Stimulated activated CD4-positive, alpha-beta T cell treated with anti-CD3 and anti-CD28 coated beads, TNF-alpha, amount 100 ng/mL, for 4 hours (primary cell): Measurements from ENCODE around the gene DOCK8.
"Not testable (repeated sequence)": the region's sequence is repeated elsewhere in the genome, so short reads cannot be mapped to it uniquely, and the experiment has no call there.

Experiments
- DNase-seq, 3 experiments: peaks; one replicate each; pipeline ENCODE4 v3.0.0-alpha.2; 2020; ENCODE audit warnings: low read depth in 3 of 3

The DOCK8 gene

DNA sequence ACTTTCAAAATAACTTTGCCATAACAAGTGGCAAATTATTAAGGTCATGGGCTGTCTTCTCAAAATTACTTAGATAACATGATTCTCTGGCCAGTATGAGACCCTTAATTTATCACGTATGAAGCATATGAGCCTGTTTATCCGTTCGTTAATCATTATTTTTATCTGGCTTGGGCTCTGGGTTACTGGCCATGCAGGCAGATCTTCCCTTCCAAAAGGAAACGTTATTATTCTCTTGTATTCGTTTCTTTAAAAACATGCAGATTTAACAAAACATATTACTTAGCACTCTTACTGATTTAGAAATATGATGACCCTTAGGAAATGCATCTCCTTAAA lies 148.6 kb downstream of the DOCK8 start:
- DNase-seq: no peak

DNA sequence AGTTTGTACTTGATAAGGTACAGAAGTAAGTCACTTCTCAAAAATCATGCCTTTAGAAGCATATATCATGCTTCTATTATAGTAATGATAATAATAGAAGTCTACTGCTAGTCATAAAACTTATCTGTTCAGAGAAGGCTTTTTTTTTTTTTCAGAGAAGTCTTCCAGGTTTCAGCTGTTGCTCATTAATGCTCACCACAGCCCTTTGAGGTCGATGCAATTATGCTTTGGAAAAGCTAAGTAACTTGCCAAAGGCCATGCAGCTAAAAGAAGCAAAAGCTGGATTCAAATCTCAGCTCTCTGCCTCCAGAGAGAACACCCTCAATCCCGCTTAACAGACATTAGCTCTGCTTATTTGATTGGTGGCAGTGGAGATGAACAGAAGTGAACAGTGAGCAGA lies 150.8 kb downstream of the DOCK8 start:
- no peak for DNase-seq

DNA sequence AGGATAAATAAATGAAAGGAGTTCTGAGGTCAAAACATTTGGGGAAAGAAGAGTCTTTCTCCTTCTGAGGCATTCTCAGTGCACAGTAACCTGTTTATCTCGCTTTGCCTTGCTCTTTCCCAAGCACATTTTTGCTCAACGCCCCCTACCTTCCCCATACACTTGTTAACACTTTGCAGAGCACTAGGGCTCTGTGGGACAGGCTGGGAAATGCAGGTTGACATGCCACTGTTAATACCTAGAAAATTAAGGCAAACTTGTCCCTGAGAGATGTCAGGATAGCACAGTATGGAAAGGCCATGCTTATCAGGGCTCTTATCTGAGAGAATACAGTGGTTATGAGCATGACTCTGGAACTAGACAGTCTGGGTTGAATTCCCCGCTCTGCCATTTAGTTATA lies 152.0 kb downstream of the DOCK8 start:
- DNase-seq: no peak

DNA sequence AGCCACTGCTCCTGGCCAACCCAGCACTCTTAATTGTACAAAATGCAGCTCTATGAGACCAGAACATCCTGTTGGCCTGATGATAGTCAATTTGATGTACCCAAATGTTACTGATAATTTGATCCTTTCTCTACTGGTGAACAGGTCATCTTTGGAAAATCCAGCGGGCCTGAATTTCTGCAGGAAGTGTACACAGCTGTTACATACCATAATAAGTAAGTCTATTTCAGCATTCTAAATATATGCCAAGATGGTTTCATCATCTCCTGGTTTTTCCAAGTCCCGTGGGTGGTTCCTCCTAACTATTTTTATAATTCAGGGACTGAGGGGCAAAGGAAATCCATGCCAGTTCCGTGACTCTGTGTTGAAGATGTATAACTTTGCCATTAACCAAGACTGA lies 155.4 kb downstream of the DOCK8 start:
- DNase-seq: no peak

DNA sequence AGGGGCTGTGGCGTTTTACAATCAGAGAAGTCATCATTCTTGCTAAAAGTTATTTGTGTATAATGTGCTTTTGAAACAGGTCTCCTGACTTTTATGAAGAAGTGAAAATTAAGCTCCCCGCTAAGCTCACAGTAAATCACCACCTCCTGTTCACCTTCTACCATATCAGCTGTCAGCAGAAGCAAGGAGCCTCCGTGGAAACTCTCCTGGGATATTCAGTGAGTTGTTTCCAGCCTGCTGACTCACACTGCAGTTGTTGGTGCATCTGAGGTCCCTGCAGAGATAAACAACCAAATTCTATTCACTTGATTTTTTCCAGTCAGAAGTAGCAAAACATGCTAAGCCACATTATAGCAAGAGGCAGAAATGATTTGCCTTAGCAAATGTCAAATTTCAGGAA lies 156.7 kb downstream of the DOCK8 start:
- no peak for DNase-seq

DNA sequence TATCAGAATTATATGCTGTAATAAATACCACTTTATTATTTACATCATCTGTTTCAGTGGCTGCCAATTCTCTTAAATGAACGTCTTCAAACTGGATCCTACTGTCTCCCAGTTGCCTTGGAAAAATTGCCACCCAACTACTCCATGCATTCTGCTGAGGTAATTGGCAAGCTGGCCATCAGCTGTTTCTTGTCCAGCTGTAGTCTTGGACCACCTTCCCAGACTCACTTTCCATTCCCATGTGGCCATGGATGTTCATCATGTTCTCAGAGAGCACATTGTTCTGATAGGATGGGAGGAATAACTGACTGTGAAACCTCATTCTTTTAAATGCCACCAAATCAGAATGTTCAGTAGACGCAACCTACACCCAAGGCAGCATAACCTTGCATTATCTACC lies 157.5 kb downstream of the DOCK8 start:
- DNase-seq: no peak

DNA sequence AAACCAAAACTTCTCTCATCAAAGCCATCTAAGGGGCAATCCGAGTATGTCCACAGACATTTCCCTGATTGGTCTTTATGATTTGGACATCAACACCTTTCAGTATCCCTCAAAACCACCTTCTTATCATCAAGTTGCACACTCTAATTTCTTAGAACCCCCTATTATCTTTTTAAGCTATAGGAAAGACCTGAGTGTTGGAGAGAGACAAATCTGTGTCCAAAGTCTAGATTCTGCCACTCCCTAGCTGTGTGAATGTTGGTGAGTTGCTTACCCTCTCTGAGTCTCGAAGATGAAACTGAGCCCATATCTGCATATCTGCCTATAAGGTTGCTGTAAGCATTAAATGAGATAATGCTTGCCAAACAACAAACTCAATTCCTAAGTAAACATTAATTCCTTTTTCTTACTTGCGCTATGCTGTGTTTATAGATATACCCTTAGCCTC lies 159.1 kb downstream of the DOCK8 start:
- no peak for DNase-seq

DNA sequence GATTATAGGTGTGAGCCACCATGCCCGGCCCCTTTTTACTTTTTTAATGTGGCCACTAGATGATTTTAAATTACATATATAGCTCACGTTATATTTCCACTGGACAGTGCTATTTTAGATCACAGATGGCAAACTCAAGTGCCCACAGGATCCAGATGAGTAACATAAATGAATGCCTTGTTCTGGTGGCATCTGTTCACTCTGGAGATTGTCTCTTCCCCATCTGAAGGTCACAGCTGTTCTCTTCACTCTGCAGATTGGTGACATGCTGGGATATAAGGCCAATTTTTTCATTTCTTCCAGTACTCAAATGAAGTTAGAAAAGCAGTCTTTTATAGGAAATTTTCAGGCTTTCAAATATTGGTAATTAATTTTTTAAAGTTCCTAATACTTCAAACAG lies 160.1 kb downstream of the DOCK8 start:
- no peak for DNase-seq

DNA sequence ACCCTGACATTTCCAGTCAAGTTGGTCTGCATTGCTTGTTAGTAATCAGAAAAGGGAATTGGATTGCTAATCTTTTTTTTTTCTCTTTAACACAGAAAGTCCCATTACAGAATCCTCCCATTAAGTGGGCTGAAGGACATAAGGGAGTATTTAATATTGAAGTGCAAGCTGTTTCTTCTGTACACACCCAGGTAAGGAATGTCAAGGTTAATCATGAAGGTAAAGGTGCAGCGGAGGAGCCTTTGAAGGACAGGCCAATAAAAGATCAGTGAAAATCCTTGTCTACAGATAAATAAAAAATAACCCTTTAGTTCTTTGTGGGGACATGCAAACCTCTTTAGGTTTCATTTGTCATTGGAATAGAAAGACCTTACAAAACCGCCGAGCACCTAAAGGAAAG lies 161.4 kb downstream of the DOCK8 start:
- no peak for DNase-seq

DNA sequence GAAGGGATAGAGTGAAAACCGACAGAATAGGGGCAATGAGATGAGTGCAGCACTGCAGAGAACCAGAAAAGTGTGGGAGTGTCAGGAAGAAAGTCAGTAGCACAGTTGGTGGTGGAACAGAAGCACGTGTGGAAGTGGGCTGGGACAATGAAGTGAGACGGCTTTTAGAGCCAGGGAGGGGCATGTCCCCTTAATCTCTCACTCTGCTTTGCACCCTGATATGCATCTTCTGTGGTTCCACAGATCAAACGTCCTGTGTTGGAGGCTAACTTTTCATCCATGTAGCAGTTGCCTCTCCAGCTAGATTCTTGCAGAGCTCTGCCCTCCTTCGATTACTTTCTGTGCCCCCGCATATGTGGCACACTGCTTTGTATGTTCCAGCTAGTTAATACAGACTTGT lies 163.6 kb downstream of the DOCK8 start:
- DNase-seq: no peak

DNA sequence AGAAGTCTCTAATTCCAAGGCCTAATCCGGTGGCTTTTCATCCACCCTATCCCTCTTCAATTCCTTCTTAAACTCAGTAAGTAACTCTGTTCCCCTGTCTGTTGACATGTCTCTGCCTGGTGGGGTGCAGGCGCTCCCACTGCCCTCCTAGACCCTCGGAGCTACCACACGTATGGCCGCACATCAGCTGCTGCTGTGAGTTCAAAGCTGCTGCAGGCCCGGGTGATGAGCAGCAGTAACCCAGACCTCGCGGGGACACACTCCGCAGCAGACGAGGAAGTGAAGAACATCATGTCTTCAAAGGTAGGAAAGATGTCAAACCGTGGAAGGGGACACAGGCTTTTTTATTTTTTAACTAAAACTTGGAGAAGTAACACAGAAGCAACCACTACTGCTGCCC lies 167.7 kb downstream of the DOCK8 start:
- DNase-seq: no peak

DNA sequence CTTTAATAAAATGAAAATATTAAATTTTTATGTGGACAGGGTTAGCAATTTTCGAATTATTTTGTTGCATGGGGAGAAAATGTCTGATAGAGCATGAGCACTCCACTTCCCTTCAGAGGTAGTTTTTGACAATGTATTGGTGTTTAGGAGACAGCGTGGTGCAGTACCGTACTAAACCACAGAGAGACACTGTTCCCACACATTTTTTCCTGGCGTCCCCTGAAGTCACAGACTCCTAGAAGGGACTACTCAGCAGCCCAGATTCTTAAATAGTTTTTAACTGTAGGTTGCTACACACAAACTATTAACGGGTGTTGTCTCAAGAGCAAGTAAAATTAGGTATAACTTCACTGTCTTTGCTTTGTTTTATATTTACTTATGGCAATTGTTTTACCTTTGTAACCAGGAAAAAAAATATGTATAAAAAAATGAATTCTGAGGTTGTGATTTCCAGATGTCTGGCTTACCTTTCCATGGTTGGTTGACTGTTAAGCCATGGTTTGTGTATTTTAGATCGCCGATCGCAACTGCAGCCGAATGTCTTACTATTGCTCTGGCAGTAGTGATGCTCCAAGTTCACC lies 171.2 kb downstream of the DOCK8 start:
- no peak for DNase-seq

DNA sequence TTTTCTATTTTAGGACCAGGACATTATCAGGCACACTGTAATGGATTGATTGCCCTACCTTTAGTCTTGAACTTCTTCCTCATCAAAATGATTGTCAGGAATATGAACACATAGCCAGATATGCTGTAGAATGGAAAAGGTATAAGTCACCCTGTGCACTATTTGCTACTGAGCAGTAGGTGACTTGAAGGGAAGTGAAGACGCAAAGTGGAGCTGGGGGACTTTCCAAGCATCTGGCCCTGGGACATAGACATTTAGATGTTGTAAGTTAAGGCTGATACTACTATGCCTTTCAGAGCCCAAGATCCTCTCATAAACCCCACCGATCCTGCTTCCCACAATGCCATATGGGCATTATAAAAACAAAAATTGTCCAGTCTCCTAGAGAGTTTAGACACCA lies 174.5 kb downstream of the DOCK8 start:
- no peak for DNase-seq

DNA sequence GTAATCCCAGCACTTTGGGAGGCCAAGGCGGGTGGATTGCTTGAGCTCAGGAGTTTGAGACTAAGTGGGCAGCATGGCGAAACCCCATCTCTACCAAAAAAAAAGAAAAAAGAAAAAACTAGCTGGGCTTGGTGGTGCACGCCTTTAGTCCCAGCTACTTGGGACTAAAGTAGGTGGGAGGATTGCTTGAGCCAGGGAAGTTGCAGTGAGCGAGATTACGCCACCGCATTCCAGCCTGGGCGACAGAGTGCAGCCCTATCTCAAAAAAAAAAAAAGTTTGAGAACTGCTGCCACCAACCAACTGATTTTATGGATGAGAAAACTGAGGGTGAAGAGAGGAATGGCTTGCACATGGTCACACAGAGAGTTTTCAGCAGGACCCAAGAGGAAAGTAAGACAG lies 175.1 kb downstream of the DOCK8 start:
- DNase-seq: no peak

DNA sequence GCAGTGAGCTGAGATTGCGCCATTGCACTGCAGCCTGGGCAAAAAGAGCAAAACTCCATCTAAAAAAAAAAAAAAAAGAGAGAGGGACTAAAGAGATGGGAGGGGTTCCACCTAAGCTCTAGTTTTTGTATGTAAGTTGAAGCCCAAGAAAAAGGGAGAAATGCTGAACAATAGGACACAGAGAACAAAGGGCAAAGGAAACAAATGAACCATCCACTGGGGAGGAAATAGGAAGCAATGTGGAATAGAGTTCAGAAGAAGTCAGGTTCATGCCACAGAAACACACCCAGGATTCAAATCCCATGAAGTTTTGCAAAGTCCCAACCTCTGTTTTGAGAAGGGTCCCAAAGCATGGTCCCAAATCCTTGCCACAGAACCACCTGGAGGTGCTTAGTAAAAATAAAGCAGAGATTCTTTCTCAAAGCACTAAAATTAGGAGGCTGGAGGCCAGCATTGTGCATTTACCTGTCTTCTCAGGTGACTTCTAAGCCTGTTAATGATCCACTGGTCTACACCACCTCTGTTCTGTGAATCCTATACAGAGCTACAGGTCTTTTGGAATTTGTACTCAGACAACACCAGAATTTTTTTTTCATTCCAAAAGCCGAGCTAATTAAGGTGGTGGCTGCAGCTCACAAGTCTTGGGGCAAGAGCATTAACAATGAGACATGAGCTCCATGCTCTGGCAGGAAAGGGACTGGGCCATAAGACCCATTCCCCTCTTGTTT lies 177.6 kb downstream of the DOCK8 start:
- DNase-seq: no peak

DNA sequence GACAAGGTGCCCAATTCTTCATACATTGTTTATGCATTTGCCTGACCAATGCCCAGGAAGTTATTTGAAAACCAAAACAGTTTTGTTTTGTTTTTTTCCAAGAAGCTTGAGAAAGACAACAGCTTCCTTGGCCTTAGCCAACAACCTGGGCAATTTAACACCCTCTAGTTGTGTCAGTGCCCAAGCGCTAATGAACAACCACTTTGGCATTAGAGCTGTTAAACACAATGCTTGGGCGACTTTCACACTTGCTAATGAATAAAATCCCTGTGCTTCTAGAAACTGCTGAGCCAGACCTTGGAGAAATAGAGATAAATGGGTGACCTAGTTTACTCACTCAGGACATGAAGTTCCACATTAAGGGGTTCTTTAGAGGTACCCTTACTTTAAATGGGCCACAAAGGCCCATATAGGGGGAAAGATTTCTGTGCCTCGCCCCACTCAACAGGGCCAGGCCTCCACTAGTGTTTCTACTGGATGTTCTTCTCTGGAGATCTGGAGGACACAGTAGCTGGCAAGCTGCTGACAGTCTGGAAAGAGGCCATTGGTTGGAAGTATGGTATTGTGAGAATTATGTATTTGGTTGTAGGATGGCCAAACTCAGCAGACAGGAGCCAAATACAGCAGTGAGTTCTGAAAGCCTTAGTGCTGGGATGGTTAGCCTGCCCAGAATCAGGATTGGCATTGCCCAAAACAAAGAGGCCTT lies 179.8 kb downstream of the DOCK8 start:
- DNase-seq: no peak

DNA sequence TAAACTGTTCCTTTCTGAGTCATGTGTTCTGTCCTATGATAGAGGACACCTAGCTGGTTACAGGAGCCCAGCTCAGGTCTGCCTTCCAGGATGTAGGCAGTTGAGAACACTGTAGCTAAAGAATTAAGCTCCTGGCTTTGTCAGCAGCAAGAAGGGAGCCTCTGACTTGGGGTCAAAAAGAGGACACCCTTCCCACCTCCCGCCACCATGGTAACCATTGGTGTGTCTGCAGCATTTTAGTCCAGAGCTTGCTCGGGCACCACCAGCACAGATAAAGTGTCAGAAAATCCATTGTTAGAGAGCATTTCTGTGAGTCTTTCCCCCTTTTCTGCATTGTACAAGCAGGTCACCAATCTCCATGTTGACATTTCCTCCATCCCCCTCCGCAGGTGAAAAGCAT lies 181.7 kb downstream of the DOCK8 start:
- DNase-seq: no peak

DNA sequence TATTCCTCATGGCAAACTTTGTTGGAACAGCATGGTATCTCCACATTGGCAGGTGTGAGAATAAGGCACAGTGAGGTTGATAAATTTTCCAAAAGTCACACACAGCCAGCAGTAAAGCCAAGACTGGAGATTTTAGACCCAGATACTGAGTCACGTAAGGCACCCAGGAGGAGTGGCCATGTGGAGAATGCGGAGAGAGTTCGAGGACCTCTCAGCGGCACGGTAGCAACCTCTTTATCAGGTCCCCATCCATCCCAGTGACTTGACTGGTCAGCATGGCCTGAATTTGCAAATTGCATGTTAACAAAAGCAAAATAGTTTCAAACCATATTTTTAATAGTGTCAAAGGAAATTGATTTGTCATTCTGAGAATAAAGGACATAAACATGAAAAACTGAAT lies 183.4 kb downstream of the DOCK8 start:
- DNase-seq: no peak

DNA sequence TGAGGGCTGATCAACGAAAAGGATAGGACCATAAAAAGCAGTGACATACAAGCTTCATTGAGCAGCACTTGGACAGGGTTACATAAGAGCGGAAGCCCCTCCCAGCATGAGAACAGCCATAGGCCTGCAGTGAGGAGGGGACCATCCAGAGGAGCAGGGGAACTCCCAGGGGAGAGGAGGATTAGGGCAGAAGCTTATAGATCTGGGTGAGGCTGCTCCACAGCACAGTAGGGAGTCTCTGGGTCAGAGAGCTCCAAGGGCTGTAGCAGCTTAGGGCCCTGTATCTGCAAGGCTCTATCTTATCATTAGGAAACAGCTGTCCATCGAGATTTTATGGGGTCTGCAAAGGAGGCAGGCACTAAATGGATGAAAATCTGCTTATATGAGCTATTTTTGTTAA lies 186.6 kb downstream of the DOCK8 start:
- DNase-seq: no peak

DNA sequence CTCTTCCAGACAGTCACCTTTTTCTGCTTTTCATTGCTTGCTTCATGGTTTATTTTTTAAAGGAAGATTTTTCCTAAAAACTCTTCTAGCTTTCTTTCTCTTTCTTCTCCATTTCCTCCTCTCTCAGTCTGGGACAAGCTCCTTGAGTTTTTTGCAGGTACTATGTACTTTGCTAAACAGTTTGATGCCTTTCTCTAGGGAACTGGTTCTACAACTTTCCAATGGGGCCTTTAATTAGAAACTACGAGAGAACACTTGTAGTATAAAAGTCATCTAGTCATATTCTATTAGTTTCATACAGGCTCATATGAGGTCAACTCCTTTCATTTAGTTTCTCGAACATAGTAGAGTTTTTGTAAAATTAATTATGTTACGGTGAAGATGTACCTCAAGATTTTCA lies 189.6 kb downstream of the DOCK8 start:
- no peak for DNase-seq

DNA sequence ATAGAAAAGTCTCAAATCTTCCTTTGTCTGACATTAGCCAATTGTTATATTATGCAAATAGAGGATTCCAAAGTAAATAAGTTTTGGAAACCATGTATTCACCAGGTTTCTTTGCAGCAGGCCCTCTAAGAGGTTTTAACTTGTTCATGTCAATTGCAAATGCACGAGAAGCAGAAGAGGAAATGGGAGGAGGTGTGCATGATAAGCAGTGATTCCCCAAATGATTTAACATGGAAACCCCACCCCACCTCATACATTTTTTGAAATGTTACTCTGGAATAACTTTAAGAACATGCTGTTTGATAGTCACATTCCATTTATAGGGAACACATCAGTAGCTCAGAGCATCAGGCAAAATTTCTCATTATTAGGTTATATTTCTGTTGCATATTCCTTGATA lies 190.7 kb downstream of the DOCK8 start:
- no peak for DNase-seq

DNA sequence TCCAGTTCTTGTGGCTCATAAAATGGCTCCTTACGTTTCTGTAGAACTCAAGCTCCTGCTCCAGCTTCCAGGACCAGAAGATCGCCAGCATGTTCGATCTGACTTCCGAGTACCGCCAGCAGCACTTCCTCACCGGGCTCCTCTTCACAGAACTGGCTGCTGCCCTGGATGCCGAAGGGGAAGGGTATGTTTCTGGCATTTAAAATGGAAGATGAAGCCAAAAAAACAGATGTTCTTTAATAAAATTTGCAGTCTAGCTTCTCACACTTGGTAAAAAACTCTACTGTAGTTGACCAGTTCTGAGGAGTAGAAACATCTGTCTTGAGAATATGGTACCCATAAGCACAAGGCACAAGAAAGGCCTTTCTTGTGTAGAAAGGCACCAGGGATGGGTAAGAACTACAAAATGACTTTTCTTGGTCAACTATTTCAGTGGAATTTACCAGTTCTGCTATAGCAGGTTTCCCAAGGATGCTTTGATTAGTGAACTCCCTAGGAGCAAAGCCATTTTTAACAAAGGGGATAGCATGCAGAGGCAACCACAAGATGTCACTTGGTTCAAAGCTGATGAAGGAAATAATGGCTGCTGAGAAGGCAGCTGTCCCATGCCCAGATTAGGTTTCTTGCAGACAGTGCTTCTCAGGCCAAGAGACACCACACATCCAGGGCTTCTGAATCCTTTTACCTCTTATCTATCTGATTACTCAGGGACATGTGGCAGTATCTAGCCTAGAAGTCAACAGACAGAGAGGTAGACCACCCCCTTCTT lies 192.4 kb downstream of the DOCK8 start:
- DNase-seq: no peak

DNA sequence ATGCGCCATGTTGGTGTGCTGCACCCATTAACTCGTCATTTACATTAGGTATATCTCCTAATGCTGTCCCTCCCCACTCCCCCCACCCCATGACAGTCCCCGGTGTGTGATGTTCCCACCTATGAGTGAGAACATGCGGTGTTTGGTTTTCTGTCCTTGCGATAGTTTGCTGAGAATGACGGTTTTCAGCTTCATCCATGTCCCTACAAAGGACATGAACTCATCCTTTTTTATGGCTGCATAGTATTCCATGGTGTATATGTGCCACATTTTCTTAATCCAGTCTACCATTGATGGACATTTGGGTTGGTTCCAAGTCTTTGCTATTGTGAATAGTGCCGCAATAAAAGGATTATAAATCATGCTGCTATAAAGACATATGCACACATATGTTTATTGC lies 195.0 kb downstream of the DOCK8 start:
- DNase-seq: not testable (repeated sequence)
